ENCODE measurements around the gene ZNF493. TPM values are rescaled to one million over a fixed set of nuclear protein-coding genes. Genes with fewer than 3 reads are reported as not detected.

Gene ZNF493
- total RNA-seq, 1 donor: 22.1 TPM

DNA sequence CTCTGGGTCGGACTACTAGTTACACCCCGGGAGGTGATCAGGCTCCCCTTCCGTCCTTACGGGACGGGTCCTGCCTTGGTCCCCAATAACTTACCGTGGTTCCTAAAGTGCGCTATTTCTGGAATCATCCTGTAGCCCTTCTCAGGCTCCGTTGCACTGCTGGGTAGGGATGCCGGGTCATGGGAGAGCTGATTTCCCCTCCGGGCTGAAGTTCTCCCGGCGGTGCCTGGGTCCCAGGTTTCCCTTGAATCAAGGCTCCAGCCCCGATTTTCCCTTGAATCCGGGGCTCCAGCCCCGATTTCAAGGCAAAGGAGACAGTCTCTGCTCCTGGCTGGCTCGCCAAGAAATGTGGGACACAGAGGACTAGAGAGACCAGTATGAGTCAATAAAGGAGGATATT is 43.4 kb downstream of the ZNF493 start:
- no peak for DNase-seq (ENCODE audit: insufficient read length, low spot score, missing footprints)
- Histone ChIP-seq H3K27me3 (ENCODE audit: insufficient read depth, low read length) (no peaks in the 10 kb centered on the region), H3K27ac (ENCODE audit: low read depth, low read length) (no peak overlapping the region), H3K36me3 (ENCODE audit: insufficient read depth, low read length) (no peaks in the 10 kb centered on the region), H3K4me3 (ENCODE audit: insufficient read depth, low read length) (peak overlapping the region; percentile 26), H3K79me2 (ENCODE audit: insufficient read depth, low read length) (no peaks in the 10 kb centered on the region), H3K4me1 (ENCODE audit: insufficient read depth, low read length) (no peaks in the 10 kb centered on the region), H2AFZ (ENCODE audit: low read length) (peak overlapping the region; percentile 66), H3K9me3 (ENCODE audit: low read depth, low read length) (no peaks in the 10 kb centered on the region), H4K20me1 (ENCODE audit: insufficient read depth, low read length) (no peaks in the 10 kb centered on the region), H3K4me2 (ENCODE audit: insufficient read depth, low read length) (peak overlapping the region; percentile 81)
- no peak for TF ChIP-seq CTCF (IDR thresholded peaks at IDR 0.05; ENCODE audit: extremely low read depth, low read depth, low read length)

GRCh38 chr19:21451187-21451586 is 54.3 kb downstream of the ZNF493 start:
- TF ChIP-seq CTCF (IDR thresholded peaks at IDR 0.05; ENCODE audit: extremely low read depth, low read depth, low read length): no peak
- H3K9me3 ChIP-seq (ENCODE audit: low read depth, low read length): no peaks in the 10 kb centered on the region
- no peak overlapping the region for H2AFZ ChIP-seq (ENCODE audit: low read length)
- DNase-seq (ENCODE audit: insufficient read length, low spot score, missing footprints): no peak
- H3K36me3 ChIP-seq (ENCODE audit: insufficient read depth, low read length): no peaks in the 10 kb centered on the region
- no peaks in the 10 kb centered on the region for H3K27me3 ChIP-seq (ENCODE audit: insufficient read depth, low read length)
- H3K4me3 ChIP-seq (ENCODE audit: insufficient read depth, low read length): no peak overlapping the region
- no peak overlapping the region for H3K4me2 ChIP-seq (ENCODE audit: insufficient read depth, low read length)
- H4K20me1 ChIP-seq (ENCODE audit: insufficient read depth, low read length): no peaks in the 10 kb centered on the region
- no peaks in the 10 kb centered on the region for H3K79me2 ChIP-seq (ENCODE audit: insufficient read depth, low read length)
- H3K27ac ChIP-seq (ENCODE audit: low read depth, low read length): no peak overlapping the region
- no peaks in the 10 kb centered on the region for H3K4me1 ChIP-seq (ENCODE audit: insufficient read depth, low read length)

DNA sequence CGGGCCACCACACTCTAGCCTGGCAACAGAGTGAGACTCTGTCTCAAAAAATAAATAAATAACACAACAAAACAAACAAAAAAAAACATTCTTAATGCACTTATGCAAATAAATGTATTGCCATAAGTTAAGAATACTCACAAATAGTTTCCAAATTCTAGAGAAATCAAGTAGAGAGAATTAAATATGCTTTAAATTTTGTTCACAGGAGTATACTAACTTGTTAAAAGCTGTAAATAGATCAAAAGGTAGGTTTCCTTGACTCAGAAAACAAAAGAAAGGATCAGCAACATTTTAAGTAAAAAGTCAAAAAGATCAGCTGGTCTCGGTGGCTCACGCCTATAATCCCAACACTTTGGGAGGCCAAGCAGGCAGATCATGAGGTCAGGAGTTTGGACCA is 58.0 kb downstream of the ZNF493 start:
- Histone ChIP-seq H3K4me1 (ENCODE audit: insufficient read depth, low read length) (no peaks in the 10 kb centered on the region), H2AFZ (ENCODE audit: low read length) (no peak overlapping the region), H3K27ac (ENCODE audit: low read depth, low read length) (no peak overlapping the region), H3K4me2 (ENCODE audit: insufficient read depth, low read length) (no peak overlapping the region), H4K20me1 (ENCODE audit: insufficient read depth, low read length) (no peaks in the 10 kb centered on the region), H3K27me3 (ENCODE audit: insufficient read depth, low read length) (no peaks in the 10 kb centered on the region), H3K79me2 (ENCODE audit: insufficient read depth, low read length) (no peaks in the 10 kb centered on the region), H3K9me3 (ENCODE audit: low read depth, low read length) (no peaks in the 10 kb centered on the region), H3K4me3 (ENCODE audit: insufficient read depth, low read length) (no peak overlapping the region), H3K36me3 (ENCODE audit: insufficient read depth, low read length) (no peaks in the 10 kb centered on the region)
- no peak for TF ChIP-seq CTCF (IDR thresholded peaks at IDR 0.05; ENCODE audit: extremely low read depth, low read depth, low read length)
- DNase-seq (ENCODE audit: insufficient read length, low spot score, missing footprints): no peak

DNA sequence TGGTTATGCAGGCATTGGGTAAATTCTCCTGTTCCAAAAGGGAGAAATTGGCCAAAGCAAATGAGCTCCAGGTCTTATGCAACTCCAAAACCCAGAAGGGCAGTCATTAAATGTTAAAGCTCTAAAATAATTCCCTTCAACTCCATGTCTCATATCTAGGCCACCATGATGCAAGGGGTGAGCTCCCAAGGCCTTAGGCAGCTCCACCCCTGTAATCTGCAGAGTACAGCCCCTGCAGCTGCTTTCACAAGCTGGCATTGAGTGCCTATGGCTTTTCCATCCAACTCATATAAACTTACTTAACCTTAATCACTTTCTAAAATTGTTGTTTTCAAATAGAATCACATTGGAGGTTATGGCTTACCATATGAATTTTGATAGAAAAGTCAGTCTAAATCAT is 63.8 kb downstream of the ZNF493 start:
- no peak for TF ChIP-seq CTCF (IDR thresholded peaks at IDR 0.05; ENCODE audit: extremely low read depth, low read depth, low read length)
- no peaks in the 10 kb centered on the region for H3K79me2 ChIP-seq (ENCODE audit: insufficient read depth, low read length)
- no peak overlapping the region for H3K4me2 ChIP-seq (ENCODE audit: insufficient read depth, low read length)
- H3K27me3 ChIP-seq (ENCODE audit: insufficient read depth, low read length): no peaks in the 10 kb centered on the region
- no peak overlapping the region for H3K27ac ChIP-seq (ENCODE audit: low read depth, low read length)
- H3K36me3 ChIP-seq (ENCODE audit: insufficient read depth, low read length): no peaks in the 10 kb centered on the region
- no peak overlapping the region for H2AFZ ChIP-seq (ENCODE audit: low read length)
- no peaks in the 10 kb centered on the region for H3K4me1 ChIP-seq (ENCODE audit: insufficient read depth, low read length)
- H4K20me1 ChIP-seq (ENCODE audit: insufficient read depth, low read length): no peaks in the 10 kb centered on the region
- no peak for DNase-seq (ENCODE audit: insufficient read length, low spot score, missing footprints)
- no peak overlapping the region for H3K4me3 ChIP-seq (ENCODE audit: insufficient read depth, low read length)
- no peaks in the 10 kb centered on the region for H3K9me3 ChIP-seq (ENCODE audit: low read depth, low read length)

All from osteoblast (primary cell).